SKM-1 (cell line): ENCODE results near the gene MATN4.

Source experiments
- DNase-seq: peaks from one replicate; lab custom pipeline; 2025; ENCODE audit not compliant: unreplicated experiment; lab: John Stamatoyannopoulos, UW

The MATN4 gene

GRCh38 chr20:45251884-45252560, 56.1 kb downstream of the MATN4 start:
- DNase-seq, result no peak

DNA sequence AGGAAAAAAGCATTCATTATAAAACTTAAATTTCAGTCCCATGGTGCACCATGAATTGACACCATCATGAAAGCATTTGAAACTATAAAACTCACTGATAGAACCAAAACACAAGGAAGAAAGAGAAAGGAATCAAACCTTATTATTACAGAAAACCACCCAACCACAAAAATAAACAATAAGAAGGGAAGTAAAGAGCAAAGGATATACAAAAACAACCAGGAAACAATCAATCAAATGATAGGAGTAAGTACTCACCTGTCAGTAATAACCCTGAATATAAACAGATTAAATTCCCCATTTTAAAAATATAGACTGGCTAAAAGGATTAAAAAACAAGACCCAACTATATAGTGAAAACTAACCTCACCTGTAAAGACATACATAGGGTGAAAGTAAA, 59.5 kb downstream of the MATN4 start:
- DNase-seq, result no peak

DNA sequence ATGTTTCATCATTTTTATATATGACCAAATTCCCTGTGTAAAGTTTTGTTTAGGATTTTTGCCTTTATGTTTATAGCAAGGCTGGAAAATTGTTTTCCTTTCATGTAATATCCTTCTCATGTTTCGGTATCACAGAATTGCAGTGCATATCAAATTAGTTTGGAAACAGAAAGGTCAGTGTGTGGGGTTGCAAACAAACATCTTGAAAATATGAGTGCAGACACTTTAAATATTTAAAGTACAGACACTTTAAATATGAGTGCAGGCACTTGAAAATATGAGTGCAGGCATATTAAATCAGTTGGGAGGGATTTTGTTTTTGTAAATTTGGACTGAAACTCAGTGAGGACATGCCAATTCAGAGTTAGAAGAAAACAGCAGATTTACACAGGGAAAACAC, 60.2 kb downstream of the MATN4 start:
- no peak for DNase-seq

- no peak for DNase-seq
These were observed 62.0 kb downstream of the MATN4 start for GRCh38 chr20:45246109-45246508.
